Measurements from ENCODE around the gene RPS18. TPM values are rescaled to one million over a fixed set of nuclear protein-coding genes. Genes with fewer than 3 reads are reported as not detected.

The RPS18 gene
- total and polyA plus RNA-seq, 2 of the 13 experiments (the other 11 are each of a cell fraction or from before 2014, with no cell fraction given): 3,896 to 5,806 TPM

- TF ChIP-seq ARID2 (CRISPR knock-in tag; IDR thresholded peaks at IDR 0.05; ENCODE audit: borderline replicate concordance) (no peak), KDM2A (CRISPR knock-in tag; IDR thresholded peaks at IDR 0.05; ENCODE audit: borderline replicate concordance, low read depth) (peak; percentile 54; the same call in 1 of the 2 replicates), ZSCAN22 (CRISPR knock-in tag; IDR thresholded peaks at IDR 0.05) (no peak), SAFB2 (CRISPR knock-in tag; IDR thresholded peaks at IDR 0.05; ENCODE audit: borderline replicate concordance, low read depth) (no peak), MTA3 (CRISPR knock-in tag; IDR thresholded peaks at IDR 0.05) (no peak), ZMYM4 (CRISPR knock-in tag; IDR thresholded peaks at IDR 0.05) (peak; percentile 9; the same call in 1 of the 2 replicates), ZNF75D (CRISPR knock-in tag; IDR thresholded peaks at IDR 0.05; ENCODE audit: borderline replicate concordance) (no peak), ZNF414 (CRISPR knock-in tag; IDR thresholded peaks at IDR 0.05) (peak; percentile 50), ZNF83 (CRISPR knock-in tag; IDR thresholded peaks at IDR 0.05; ENCODE audit: borderline replicate concordance) (no peak), E2F2 (CRISPR knock-in tag; IDR thresholded peaks at IDR 0.05; ENCODE audit: borderline replicate concordance) (no peak), ZFP90 (CRISPR knock-in tag; IDR thresholded peaks at IDR 0.05; ENCODE audit: borderline replicate concordance) (no peak), PHF21A (CRISPR knock-in tag; IDR thresholded peaks at IDR 0.05) (peak; percentile 69; the same call in 1 of the 2 replicates), TGIF2 (CRISPR knock-in tag; IDR thresholded peaks at IDR 0.05) (peak; percentile 82), ZNF512B (CRISPR knock-in tag; IDR thresholded peaks at IDR 0.05; ENCODE audit: borderline replicate concordance) (no peak), DR1 (CRISPR knock-in tag; IDR thresholded peaks at IDR 0.05) (no peak), KLF11 (CRISPR knock-in tag; IDR thresholded peaks at IDR 0.05) (peak; percentile 69), ZNF20 (CRISPR knock-in tag; IDR thresholded peaks at IDR 0.05) (no peak), ZNF709 (CRISPR knock-in tag; IDR thresholded peaks at IDR 0.05) (no peak), ZMAT5 (CRISPR knock-in tag; IDR thresholded peaks at IDR 0.05; ENCODE audit: borderline replicate concordance, low read depth) (no peak), FOXA3 (CRISPR knock-in tag; IDR thresholded peaks at IDR 0.05) (peak; percentile 95), ZFP41 (CRISPR knock-in tag; IDR thresholded peaks at IDR 0.05; ENCODE audit: borderline replicate concordance) (no peak), ZNF18 (CRISPR knock-in tag; IDR thresholded peaks at IDR 0.05; ENCODE audit: insufficient replicate concordance) (no peak), ZBTB21 (CRISPR knock-in tag; IDR thresholded peaks at IDR 0.05) (no peak)
Measured at GRCh38 chr6:33288921-33289783, 17.3 kb downstream of the RPS18 start, which contains the start of the genes PFDN6 and WDR46 (continued).

All from HepG2 (cell line).